Measurements from ENCODE around the gene MAP4K2.

The MAP4K2 gene

DNA sequence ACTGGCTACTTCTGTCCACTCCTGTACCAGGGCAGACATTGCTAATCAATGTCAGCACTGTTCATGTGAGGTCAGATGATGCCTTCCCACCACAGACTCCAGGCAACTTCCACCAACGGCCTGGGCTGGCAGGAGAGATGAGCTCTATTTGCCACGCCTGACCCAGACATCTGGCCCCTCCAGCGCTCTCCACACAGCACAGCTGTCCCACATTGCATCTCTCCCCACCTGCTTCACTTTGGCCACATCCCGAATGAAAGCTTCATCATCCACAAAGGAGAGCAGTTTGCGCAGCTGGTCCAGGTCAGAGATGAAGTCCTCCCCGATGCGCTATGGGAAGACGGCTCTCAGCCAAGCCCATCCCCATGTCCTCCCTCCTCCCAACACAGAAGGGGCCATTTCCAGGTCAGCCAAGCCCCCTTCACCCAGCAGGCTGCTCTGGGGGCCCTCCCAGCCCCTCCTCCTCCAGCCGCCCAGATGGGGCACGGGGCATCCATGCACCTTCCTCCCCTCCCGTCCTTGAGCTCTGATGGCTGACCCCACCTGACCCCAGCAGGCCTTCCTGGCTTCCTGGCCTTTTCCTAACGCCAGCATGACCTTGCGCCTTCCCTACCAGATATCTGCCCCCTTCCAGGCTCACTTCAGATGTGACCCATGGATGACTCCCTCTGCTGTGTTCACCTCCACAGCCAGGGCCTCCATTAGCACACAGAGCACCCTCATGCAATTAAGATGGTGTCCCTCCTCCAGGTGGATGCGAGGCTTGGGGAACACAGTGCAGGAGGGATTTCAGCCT lies 50.6 kb downstream of the MAP4K2 start:
- H3K27me3 ChIP-seq (ENCODE audit: control insufficient read depth, insufficient read depth, low read length): no peaks in the 10 kb centered on the region
- H3K9me3 ChIP-seq (ENCODE audit: control insufficient read depth, low read depth, low read length): no peaks in the 10 kb centered on the region
- no peaks in the 10 kb centered on the region for H3K4me1 ChIP-seq (ENCODE audit: control insufficient read depth, low read depth, low read length)
- H3K27ac ChIP-seq (ENCODE audit: low read length): no peak overlapping the region
- H3K36me3 ChIP-seq (ENCODE audit: control insufficient read depth, low read depth, low read length): no peaks in the 10 kb centered on the region
- no peak overlapping the region for H3K4me3 ChIP-seq (ENCODE audit: low read length)
- no peak overlapping the region for H3K9ac ChIP-seq (ENCODE audit: low read length)

DNA sequence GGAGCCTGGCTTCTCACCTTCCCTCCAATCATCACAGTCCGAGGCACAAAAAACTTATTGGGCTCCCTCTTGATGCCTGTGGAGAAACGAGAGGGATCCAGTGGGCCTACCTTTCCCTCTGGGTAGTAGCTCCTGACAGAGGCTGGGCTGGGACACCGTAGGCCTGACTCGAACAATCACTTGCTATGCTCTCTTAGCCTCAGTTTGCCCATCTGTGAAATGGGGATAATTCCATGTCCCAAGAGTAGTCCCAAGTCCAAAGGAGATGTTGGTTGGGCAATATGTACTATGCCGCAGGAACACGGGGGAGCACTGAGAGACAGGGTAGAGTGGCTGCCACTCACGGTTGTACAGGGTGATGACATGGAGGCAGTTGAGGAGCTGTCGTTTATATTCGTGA lies 51.4 kb downstream of the MAP4K2 start:
- Histone ChIP-seq H3K4me1 (ENCODE audit: control insufficient read depth, low read depth, low read length) (no peaks in the 10 kb centered on the region), H3K27ac (ENCODE audit: low read length) (no peak overlapping the region), H3K36me3 (ENCODE audit: control insufficient read depth, low read depth, low read length) (no peaks in the 10 kb centered on the region), H3K9me3 (ENCODE audit: control insufficient read depth, low read depth, low read length) (no peaks in the 10 kb centered on the region), H3K9ac (ENCODE audit: low read length) (no peak overlapping the region), H3K4me3 (ENCODE audit: low read length) (no peak overlapping the region), H3K27me3 (ENCODE audit: control insufficient read depth, insufficient read depth, low read length) (no peaks in the 10 kb centered on the region)

DNA sequence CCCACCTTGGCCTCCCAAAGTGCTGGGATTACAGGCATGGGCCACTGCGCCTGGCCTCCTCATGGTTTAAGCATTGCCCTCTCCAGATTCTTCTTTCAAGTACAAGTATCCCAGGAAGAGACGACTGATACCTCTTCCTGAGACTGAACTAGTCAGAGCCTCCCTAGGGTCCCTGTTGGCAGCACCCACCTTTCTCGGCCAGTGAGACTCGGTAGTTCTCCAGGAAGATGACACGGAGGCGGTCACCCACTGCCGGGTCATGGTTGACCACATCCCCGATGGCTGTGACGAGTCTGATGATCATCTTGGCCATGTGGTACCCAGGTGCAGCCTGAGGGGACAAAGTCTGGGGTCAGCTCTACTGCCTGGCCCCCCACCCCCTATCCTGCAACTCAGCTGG lies 51.9 kb downstream of the MAP4K2 start:
- no peaks in the 10 kb centered on the region for H3K27me3 ChIP-seq (ENCODE audit: control insufficient read depth, insufficient read depth, low read length)
- no peaks in the 10 kb centered on the region for H3K9me3 ChIP-seq (ENCODE audit: control insufficient read depth, low read depth, low read length)
- no peaks in the 10 kb centered on the region for H3K36me3 ChIP-seq (ENCODE audit: control insufficient read depth, low read depth, low read length)
- H3K4me3 ChIP-seq (ENCODE audit: low read length): no peak overlapping the region
- H3K4me1 ChIP-seq (ENCODE audit: control insufficient read depth, low read depth, low read length): no peaks in the 10 kb centered on the region
- H3K9ac ChIP-seq (ENCODE audit: low read length): no peak overlapping the region
- no peak overlapping the region for H3K27ac ChIP-seq (ENCODE audit: low read length)

DNA sequence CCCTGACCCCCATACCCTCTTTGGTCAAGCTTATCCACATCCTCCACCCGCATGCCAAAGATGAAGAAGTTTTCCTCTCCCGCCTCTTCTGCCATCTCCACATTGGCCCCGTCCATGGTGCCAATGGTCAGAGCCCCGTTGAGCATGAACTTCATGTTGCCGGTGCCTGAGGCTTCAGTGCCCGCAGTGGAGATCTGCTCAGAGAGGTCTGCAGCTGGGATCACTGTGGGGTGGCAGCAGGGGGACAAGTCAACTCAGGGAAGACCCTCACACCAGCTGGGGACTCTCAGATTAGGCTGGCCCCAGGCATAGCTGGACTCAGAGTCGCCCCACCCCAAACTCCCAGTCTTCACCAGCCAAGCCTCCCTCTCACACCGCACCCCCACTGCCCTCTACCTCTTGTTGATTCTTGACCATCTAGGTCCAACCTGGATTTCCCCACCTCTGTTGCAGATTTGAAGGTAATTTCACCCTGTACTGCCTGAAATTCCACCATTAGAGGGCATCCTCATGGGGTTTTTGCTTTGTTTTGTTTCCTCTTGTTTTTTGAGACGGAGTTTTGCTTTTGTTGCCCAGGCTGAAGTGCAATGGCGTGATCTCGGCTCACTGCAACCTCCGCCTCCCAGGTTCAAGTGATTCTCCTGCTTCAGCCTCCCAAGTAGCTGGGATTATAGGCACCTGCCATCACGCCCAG lies 52.5 kb downstream of the MAP4K2 start:
- Histone ChIP-seq H3K36me3 (ENCODE audit: control insufficient read depth, low read depth, low read length) (no peaks in the 10 kb centered on the region), H3K27me3 (ENCODE audit: control insufficient read depth, insufficient read depth, low read length) (no peaks in the 10 kb centered on the region), H3K4me1 (ENCODE audit: control insufficient read depth, low read depth, low read length) (no peaks in the 10 kb centered on the region), H3K27ac (ENCODE audit: low read length) (no peak overlapping the region), H3K4me3 (ENCODE audit: low read length) (no peak overlapping the region), H3K9me3 (ENCODE audit: control insufficient read depth, low read depth, low read length) (no peaks in the 10 kb centered on the region), H3K9ac (ENCODE audit: low read length) (no peak overlapping the region)

DNA sequence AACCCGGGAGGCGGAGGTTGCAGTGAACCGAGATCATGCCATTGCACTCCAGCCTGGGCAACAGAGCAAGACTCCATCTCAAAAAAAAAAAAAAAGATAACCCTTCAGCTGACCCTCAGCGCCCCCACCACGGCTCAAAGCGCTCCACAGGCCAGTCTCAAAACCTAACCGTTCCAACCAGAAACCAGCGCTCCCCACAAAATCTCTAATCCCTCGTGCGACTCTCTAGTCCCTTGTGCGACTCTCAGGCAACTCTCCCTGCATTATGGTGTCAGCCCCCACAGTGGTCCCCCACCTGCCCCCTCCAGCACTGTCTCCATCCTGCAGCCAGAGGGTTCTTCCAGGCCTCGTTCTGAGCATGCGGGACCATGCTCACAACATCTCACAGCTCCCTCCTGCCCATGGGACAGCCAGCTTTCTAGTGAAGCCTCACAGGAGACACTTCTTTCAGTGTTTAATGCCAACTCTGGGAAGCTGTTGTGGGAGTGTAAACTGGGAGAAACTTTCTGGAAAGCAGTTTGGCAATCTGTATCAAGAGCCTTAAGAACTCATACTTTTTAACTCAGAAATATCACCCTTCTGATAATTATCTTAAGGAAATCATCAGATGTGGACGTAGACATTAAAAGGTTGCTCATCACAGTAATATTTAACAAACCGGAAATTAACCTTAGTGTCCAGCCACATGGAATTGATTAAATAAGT lies 54.9 kb downstream of the MAP4K2 start:
- H3K4me1 ChIP-seq (ENCODE audit: control insufficient read depth, low read depth, low read length): no peaks in the 10 kb centered on the region
- H3K9me3 ChIP-seq (ENCODE audit: control insufficient read depth, low read depth, low read length): no peaks in the 10 kb centered on the region
- H3K36me3 ChIP-seq (ENCODE audit: control insufficient read depth, low read depth, low read length): no peaks in the 10 kb centered on the region
- H3K9ac ChIP-seq (ENCODE audit: low read length): no peak overlapping the region
- H3K4me3 ChIP-seq (ENCODE audit: low read length): no peak overlapping the region
- H3K27me3 ChIP-seq (ENCODE audit: control insufficient read depth, insufficient read depth, low read length): peaks cover 14% of the 10 kb centered on the region
- H3K27ac ChIP-seq (ENCODE audit: low read length): no peak overlapping the region

DNA sequence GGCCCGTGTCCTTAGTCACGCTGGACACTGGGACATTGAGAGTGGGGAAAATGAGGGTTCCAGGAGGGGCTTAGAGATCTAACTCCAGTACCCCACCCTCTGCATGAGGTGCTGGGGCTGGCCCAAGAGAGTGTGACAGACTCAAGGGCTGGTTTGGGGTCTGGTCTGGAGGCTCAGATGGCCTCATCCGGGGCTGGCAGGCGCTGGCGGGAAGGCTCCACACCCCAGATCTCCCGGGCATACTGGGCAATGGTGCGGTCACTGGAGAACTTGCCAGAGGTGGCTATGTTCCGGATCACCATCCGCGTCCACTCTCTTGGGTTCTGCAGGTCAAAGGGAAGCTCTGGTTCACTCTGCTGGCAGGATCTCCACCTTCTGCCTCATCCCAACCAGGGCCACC lies 56.5 kb downstream of the MAP4K2 start:
- Histone ChIP-seq H3K4me3 (ENCODE audit: low read length) (no peak overlapping the region), H3K4me1 (ENCODE audit: control insufficient read depth, low read depth, low read length) (peaks cover 4% of the 10 kb centered on the region), H3K27ac (ENCODE audit: low read length) (no peak overlapping the region), H3K36me3 (ENCODE audit: control insufficient read depth, low read depth, low read length) (no peaks in the 10 kb centered on the region), H3K9ac (ENCODE audit: low read length) (no peak overlapping the region), H3K9me3 (ENCODE audit: control insufficient read depth, low read depth, low read length) (no peaks in the 10 kb centered on the region), H3K27me3 (ENCODE audit: control insufficient read depth, insufficient read depth, low read length) (peaks cover 30% of the 10 kb centered on the region)

DNA sequence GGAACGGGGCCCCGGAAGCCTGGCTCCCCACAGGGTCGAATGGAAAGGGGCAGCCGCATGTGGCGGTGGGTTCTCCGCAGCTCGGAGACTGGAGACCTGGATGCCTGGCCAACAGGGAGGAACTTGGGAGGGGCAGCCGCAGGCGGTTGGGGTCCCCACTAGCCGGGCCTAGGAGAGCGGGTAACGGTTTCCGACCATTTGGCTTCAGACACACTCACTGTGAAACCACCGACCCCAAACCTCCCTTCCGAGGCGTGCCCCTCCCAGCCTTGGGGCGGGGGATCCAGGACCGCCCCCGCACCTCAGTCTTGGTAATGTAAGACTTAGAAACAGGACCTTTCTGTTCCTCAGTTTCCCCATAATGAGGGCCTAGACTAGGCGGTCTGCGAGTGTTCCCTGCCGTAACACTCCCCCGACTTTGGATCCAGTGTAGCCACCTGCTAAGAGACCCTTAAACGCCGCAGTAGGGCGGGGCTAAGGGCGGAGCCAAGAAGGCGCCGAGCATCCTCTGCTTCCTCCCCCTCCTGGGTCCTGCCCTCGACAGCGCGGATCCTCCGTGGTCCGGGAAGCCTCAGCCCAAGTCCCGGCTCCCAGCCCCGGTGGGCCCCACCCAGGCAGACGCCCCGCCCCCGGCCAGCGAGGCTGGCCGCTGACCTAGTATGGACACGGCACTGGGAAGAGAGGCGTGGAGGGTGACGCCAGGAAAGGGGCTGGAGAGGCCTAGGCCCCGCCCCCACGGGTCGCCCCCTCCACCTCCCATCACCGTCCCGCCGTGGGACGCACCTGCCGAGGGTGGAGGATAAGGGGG lies 57.3 kb downstream of the MAP4K2 start:
- Histone ChIP-seq H3K36me3 (ENCODE audit: control insufficient read depth, low read depth, low read length) (no peaks in the 10 kb centered on the region), H3K27ac (ENCODE audit: low read length) (no peak overlapping the region), H3K9ac (ENCODE audit: low read length) (peak overlapping the region; percentile 20), H3K9me3 (ENCODE audit: control insufficient read depth, low read depth, low read length) (no peaks in the 10 kb centered on the region), H3K27me3 (ENCODE audit: control insufficient read depth, insufficient read depth, low read length) (peaks cover 38% of the 10 kb centered on the region), H3K4me3 (ENCODE audit: low read length) (peak overlapping the region; percentile 68), H3K4me1 (ENCODE audit: control insufficient read depth, low read depth, low read length) (peaks cover 8% of the 10 kb centered on the region)

DNA sequence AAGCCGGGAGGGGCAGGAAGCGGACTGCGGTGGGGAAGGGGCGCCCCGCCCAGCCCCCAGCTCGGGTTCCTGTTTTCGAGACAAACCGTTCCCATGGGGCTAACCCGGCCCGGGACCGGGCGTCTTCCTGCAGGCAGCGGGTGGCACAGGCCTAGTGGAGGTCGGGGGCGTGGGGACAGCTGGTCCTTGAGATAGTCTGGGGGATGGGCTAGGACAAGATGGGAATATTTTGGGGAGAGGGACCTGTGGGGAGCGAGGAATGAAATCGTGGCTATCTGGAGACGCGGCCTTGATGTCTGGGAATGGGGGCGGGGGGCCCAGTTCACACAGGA lies 57.9 kb downstream of the MAP4K2 start:
- peaks cover 44% of the 10 kb centered on the region for H3K27me3 ChIP-seq (ENCODE audit: control insufficient read depth, insufficient read depth, low read length)

DNA sequence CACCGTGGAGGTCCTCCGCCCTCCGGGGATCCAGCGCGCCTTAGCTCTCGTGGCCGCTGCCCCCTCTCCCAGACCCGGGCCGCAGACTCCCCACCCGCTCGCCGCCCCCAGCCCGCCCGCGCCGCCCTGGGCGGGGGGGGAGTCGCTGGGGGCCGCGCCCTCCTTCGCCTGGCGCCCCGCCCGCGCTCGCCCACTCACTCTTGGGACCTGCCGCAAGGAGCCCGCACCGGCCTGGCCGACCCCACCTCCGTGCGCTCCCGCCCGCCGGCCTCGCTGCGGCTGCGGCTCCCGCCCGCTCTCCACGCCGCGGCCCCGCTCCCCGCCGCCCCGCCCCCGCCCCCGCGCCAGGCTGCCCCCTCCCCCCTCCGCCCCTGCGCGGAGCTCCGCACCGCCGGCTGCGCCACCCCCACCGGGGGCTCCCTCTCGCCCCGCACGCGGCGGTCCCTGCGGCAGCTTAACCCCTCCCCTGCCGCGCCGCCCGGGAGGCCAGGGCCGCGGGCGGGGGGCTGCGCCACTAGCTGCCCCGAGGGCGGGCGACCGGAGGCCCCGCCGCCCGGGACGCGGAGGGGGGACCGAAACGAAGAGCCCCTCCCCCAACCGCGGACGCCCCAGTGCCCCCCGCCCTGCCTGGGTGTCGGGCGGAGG lies 58.3 kb downstream of the MAP4K2 start:
- Histone ChIP-seq H3K27me3 (ENCODE audit: control insufficient read depth, insufficient read depth, low read length) (peaks cover 49% of the 10 kb centered on the region), H3K9me3 (ENCODE audit: control insufficient read depth, low read depth, low read length) (no peaks in the 10 kb centered on the region), H3K4me3 (ENCODE audit: low read length) (peak overlapping the region; percentile 68), H3K9ac (ENCODE audit: low read length) (peak overlapping the region; percentile 20), H3K4me1 (ENCODE audit: control insufficient read depth, low read depth, low read length) (peaks cover 9% of the 10 kb centered on the region), H3K36me3 (ENCODE audit: control insufficient read depth, low read depth, low read length) (no peaks in the 10 kb centered on the region), H3K27ac (ENCODE audit: low read length) (no peak overlapping the region)

More for the DNA sequence above, 57.9 kb downstream of the MAP4K2 start:
- peak overlapping the region; percentile 68 for H3K4me3 ChIP-seq (ENCODE audit: low read length)
- H3K36me3 ChIP-seq (ENCODE audit: control insufficient read depth, low read depth, low read length): no peaks in the 10 kb centered on the region
- H3K27ac ChIP-seq (ENCODE audit: low read length): no peak overlapping the region
- no peaks in the 10 kb centered on the region for H3K9me3 ChIP-seq (ENCODE audit: control insufficient read depth, low read depth, low read length)
- peak overlapping the region; percentile 20 for H3K9ac ChIP-seq (ENCODE audit: low read length)
- H3K4me1 ChIP-seq (ENCODE audit: control insufficient read depth, low read depth, low read length): peaks cover 8% of the 10 kb centered on the region

DNA sequence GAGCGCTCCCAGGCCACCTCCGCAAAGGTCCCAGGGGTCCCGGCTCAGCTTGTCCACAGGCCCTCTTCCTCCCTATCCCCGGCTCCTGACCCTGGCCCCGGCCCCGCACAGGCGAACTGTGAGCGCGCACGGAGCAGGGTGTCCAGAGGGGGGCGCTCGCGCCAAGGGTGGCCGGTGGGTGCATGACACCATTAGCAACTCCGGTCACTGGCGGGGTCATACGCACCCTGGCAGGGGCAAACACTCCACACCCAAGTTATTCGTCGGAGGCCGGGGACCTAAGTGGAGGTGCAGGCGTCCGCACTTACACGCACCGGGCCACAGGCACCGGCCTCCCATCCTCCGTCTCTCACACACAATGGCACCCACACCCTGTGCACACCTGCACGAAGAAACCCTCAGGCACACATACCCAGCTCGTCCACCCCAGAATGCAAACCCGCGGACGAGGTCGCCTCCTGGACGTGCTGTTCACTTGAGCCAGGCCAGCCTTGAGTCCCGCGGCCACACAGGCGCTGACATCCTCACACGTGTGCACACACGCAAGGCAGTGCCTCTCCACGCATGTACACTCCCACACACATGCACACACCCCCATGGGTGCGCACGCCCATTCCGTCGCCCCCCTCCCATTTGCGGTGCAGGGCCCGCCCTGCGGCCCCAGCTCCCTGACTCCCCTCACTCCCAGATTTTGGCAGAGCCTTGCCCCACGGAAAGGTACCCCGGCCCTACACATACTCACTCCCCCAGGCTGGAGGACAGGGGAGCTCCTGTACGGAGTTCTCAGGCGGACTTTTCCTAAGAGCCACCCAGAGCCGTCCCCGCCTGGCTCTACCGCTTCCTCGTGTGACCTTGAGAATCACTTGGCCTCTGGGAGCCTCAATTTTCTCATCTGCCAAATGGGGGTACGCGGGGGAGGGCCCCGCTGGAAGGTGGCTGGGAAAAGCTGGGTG lies 59.1 kb downstream of the MAP4K2 start, which contains the start of gene RASGRP2:
Gene RASGRP2, minus strand, starts transcription at position 552 of the 953 bp plus-strand sequence. CDS start 1,276 bp downstream, outside the sequence.
- H3K27me3 ChIP-seq (ENCODE audit: control insufficient read depth, insufficient read depth, low read length): peaks cover 50% of the 10 kb centered on the region

More for the DNA sequence above, 59.1 kb downstream of the MAP4K2 start, which contains the start of gene RASGRP2:
- Histone ChIP-seq H3K4me3 (ENCODE audit: low read length) (peak within 1 kb of the TSS; percentile 68), H3K9ac (ENCODE audit: low read length) (no peak within 1 kb of the TSS), H3K36me3 (ENCODE audit: control insufficient read depth, low read depth, low read length) (no peaks in the 10 kb centered on the region), H3K27ac (ENCODE audit: low read length) (no peak within 1 kb of the TSS), H3K4me1 (ENCODE audit: control insufficient read depth, low read depth, low read length) (peaks cover 16% of the 10 kb centered on the region), H3K9me3 (ENCODE audit: control insufficient read depth, low read depth, low read length) (no peaks in the 10 kb centered on the region)

Measured in iPS-18a (cell line).